ENCODE results near the gene AKAP11.

AKAP11 gene

DNA sequence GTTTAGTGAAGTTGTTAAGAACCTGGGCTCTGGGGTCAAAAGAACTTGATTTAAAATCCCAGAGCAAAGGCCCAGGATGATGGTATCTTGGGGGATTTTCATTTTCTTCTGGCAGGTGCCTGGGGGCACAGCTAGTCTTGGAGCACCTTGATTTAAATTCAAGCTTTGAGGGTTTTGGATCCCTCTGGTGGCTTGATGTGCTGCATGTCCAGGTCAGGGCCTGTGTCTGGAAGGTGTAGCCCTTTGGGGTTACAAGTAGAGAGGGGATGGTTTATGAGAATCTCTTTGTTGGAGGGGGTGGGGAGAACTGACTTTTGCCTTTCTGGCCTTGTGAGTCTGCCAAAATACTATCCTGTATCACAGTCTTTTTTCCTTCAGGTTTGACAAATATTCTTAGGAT is 55.8 kb downstream of the AKAP11 start:
- DNase-seq (ENCODE audit: low read depth), result no peak
- TF ChIP-seq, protein P1, sequence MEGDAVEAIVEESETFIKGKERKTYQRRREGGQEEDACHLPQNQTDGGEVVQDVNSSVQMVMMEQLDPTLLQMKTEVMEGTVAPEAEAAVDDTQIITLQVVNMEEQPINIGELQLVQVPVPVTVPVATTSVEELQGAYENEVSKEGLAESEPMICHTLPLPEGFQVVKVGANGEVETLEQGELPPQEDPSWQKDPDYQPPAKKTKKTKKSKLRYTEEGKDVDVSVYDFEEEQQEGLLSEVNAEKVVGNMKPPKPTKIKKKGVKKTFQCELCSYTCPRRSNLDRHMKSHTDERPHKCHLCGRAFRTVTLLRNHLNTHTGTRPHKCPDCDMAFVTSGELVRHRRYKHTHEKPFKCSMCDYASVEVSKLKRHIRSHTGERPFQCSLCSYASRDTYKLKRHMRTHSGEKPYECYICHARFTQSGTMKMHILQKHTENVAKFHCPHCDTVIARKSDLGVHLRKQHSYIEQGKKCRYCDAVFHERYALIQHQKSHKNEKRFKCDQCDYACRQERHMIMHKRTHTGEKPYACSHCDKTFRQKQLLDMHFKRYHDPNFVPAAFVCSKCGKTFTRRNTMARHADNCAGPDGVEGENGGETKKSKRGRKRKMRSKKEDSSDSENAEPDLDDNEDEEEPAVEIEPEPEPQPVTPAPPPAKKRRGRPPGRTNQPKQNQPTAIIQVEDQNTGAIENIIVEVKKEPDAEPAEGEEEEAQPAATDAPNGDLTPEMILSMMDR (IDR thresholded peaks at IDR 0.05; ENCODE audit: low read length, missing control alignments), result no peak
- H3K4me3 ChIP-seq (replicated peaks; ENCODE audit: low read depth, low read length), result no peak overlapping the region

DNA sequence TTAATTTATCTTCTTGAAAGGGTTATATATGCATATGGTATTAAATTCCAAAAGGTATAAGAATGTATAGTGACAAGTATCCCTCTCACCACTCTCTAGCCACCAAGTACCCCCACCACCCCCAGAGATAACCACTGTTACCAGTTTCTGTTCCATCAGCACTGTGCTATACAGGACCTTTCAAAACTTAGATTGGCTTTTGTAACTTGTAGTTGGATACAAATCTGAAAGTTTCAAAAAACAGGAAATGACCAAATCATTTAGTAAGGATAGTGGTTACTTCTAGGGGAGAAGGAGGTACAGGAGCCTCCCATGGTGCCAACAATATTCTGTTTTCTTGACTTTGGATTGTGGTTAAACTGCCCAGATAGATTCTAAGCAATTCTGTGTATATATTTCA is 56.7 kb downstream of the AKAP11 start:
- TF ChIP-seq, protein P1 (IDR thresholded peaks at IDR 0.05; ENCODE audit: low read length, missing control alignments), result no peak
- H3K4me3 ChIP-seq (replicated peaks; ENCODE audit: low read depth, low read length), result no peak overlapping the region
- peak; percentile 32 for DNase-seq (ENCODE audit: low read depth)

DNA sequence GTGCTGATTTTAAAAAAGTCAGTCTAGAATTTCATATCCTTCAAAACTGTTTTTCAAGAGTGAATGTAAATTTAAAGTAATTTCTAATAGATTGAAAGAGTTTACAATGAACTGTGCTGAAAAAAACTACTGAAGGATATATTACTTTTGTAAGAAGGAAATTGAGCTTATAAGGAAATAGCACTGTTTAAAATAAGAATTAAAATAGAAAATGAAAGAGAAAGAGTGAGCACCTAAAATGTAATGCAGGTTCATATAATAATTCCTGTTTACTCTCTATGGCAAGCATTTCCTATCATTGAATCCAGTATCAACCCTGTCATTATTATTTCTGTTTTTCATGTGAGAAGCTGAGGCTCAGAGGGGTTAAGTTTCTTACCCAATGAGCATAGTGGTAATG is 57.3 kb downstream of the AKAP11 start:
- no peak overlapping the region for H3K4me3 ChIP-seq (replicated peaks; ENCODE audit: low read depth, low read length)
- TF ChIP-seq, protein P1 (IDR thresholded peaks at IDR 0.05; ENCODE audit: low read length, missing control alignments), result no peak
- DNase-seq (ENCODE audit: low read depth), result no peak

DNA sequence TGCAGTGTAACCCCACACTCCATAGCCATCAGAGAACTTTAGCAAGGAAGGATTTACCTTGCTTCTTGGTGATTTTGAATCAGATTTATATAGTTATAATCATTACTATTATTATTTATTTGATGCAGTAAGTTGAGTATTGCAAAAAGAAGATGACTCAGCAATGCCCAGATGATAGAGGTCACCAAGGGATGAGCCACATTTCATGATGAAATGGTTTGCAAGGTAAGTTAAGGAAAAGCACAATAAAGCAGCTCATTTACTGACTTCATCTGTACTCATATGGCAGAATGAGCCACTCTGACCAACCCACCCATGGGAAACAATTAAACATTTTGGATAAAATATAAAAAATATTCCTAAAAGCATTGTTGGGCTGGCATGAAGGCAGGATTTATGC is 59.1 kb downstream of the AKAP11 start:
- DNase-seq (ENCODE audit: low read depth), result peak; percentile 13
- H3K4me3 ChIP-seq (replicated peaks; ENCODE audit: low read depth, low read length), result no peak overlapping the region
- TF ChIP-seq, protein P1 (IDR thresholded peaks at IDR 0.05; ENCODE audit: low read length, missing control alignments), result no peak

DNA sequence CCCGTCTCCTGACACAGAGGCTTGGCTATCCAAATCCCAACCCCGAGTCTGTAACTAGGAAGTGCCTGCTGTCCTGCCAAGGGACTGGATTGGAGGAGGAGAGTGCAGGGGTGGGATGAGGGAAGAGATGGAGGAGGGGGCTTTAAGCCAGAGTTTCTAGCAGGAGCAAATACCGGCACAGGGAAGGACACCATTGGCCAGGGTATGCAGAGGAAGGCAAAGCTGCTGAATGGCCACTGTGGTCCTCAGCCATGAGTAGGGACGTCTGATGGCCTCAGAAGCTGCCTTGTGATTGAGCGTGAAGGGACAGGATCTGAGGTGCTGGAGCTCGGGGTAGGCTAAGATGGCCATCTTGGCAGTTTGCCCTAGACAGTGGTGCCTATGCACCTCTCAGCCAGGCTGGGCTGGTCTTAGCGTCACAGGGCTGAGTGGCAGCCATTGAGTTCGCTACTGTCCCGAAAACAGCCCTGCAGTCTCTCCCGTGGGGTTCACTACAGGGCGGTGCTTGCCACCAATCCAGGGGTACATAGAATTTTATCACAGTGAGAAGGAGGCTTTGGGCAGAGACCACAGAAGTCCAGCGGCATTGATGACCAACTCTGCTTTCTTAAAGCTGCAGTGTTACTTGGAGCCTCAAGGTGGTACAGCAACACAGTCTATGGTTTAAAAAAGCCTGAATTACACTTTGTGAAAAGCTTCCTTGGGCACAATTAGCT is 61.8 kb downstream of the AKAP11 start:
- DNase-seq (ENCODE audit: low read depth), result peak; percentile 67
- TF ChIP-seq, protein P1 (IDR thresholded peaks at IDR 0.05; ENCODE audit: low read length, missing control alignments), result peak; percentile 70
- no peak overlapping the region for H3K4me3 ChIP-seq (replicated peaks; ENCODE audit: low read depth, low read length)

DNA sequence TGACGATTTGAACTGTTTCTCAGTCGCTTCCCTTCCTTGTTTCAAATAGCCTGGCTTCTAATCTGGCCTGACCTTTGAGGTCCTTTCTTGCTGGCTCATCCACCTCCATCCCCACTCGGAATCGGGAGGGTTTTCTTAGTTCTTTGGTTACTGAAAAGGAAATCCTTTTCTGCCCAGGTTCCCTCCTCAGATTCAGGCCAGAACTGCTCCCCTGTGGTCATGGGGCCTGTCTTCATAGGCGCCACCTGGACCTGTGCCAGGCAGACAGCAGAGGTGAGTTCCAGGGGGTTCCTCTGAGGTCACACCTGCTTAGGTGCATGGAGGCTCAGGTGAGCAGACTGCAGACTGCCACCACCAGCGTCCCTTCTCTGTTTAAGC is 62.4 kb downstream of the AKAP11 start:
- DNase-seq (ENCODE audit: low read depth), result no peak
- H3K4me3 ChIP-seq (replicated peaks; ENCODE audit: low read depth, low read length), result no peak overlapping the region

More for the DNA sequence above, 62.4 kb downstream of the AKAP11 start:
- TF ChIP-seq, protein P1 (IDR thresholded peaks at IDR 0.05; ENCODE audit: low read length, missing control alignments), result no peak
